Stimulated activated CD8-positive, alpha-beta memory T cell treated with anti-CD3 and anti-CD28 coated beads, Interleukin-12 subunit alpha, Interleukin-12 subunit beta, amount 100 ng/mL, for 24 hours (primary cell): ENCODE measurements around the gene ATP5MC3.
"Not testable (repeated sequence)": the region's sequence is repeated elsewhere in the genome, so short reads cannot be mapped to it uniquely, and the experiment has no call there.

Experiments
- DNase-seq: peaks from one replicate; pipeline ENCODE4 v3.0.0-alpha.2; 2020; ENCODE audit errors: extremely low read depth

Gene ATP5MC3

GRCh38 chr2:175181104-175181876, at the start of gene ATP5MC3:
Gene ATP5MC3, minus strand, starts transcription at chr2:175181710. Its CDS starts 317 bp downstream, at chr2:175181393.
- peak; percentile 74 for DNase-seq

GRCh38 chr2:175228601-175229000, 47.1 kb upstream of the ATP5MC3 start:
- DNase-seq = not testable (repeated sequence)

DNA sequence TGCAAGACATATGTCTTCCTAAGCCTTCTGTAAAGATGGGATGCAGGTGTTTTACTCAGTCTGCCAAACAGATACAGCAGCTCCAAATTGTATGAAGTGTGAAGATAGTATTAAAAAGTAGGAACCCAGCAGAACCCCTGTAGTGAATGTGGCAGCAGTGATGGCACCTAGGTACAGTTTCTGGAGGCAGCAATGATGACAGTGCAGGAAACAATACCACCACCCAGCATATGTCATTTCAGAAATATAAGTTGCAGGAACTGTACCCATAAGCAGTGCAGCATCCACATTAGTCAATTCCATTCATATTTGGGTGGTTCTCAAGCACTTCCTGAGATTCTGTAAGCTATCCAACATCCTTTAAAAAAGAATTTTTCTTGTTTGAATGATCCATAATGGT, 46.7 kb upstream of the ATP5MC3 start:
- no peak for DNase-seq

DNA sequence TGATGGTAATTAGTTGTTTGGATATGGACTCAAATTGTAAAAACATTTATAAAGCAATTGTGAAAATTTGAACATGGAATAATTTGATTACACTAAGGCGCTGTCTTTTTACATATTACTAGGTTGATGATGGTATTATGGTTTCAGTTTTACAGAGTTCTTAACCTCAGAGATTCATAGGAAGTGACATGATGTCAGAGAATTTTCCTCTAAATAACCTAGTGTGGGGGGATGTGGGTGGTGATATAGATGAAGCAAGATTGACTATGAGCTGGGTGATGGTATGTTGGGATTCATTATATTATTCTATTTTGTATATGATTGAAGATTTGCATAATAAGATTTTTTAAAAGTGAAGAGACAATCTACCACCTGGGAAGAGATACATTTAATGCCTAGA, 45.9 kb upstream of the ATP5MC3 start:
- no peak for DNase-seq

GRCh38 chr2:175220075-175220474, 38.6 kb upstream of the ATP5MC3 start:
- no peak for DNase-seq

DNA sequence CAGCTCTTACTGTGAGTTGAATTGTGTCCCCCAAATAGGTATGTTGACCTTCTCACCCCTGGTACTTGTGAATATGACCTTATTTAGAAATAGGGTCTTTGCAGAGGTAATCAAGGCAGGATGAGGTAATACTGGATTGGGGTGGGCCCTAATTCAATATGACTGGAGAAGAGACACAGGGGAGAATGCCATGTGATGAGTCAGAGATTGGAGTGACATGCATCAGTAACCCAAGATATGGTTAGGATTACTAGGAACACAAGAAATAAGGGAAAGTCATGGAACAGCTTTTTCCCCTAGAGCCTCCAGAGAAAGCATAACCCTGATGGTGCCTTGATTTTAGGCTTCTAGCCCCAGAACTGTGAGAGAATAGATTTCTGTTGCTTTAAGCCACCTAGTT, 37.0 kb upstream of the ATP5MC3 start:
- DNase-seq = no peak

DNA sequence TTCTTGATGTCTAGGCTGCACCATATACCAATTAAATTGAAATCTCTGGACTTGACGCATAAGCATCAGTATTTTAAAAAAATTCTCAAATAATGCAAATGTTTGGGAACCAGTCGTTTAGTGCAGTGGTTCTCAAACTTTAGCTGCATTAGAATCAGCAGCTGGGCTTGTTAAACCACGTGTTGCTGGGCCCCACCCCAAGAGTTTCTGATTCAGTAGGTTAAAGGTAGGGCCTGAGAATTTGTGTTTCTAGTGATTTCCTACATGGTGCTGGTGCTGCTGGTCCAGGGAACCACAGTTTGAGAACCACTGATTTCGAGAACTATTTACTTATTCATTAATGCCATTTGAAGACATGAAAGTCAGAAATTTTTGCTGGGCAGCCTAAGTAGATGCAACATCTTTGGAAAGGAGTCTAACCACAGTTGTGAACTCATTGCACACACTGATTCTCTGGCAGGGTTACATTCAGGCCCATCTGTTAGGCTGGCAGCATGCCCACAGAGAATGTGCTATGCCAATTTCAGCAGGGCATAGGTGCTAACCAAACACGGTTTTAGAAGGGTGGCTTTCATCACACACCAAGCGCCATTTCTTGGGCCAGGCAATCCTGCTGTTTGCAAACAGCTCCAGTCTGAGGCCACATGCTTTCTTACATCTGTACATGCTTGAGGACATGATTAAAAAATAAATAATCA, 26.4 kb upstream of the ATP5MC3 start:
- DNase-seq = no peak

DNA sequence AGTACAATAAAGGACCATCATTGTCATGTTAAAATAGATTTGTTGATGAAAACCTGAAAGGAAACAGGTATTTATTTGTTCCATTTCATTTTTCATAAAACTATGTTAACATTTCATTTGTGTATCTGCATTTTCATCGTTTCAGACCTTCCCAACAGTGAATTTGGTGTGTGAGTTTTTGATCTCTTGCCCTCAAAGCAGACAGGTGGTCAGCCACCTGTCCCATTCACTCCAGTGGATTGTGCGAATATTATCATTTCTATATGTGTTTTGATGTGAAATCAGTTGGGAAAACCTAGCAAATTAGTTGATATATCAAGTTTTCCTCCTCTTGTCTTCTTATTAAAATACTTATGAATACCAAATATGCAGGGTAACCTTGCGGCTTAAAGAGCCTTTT, 25.4 kb upstream of the ATP5MC3 start:
- DNase-seq = no peak

- DNase-seq = no peak
Measured at GRCh38 chr2:175205523-175205922, 24.0 kb upstream of the ATP5MC3 start.

- no peak for DNase-seq
Measured at GRCh38 chr2:175203621-175204496, 22.3 kb upstream of the ATP5MC3 start.

DNA sequence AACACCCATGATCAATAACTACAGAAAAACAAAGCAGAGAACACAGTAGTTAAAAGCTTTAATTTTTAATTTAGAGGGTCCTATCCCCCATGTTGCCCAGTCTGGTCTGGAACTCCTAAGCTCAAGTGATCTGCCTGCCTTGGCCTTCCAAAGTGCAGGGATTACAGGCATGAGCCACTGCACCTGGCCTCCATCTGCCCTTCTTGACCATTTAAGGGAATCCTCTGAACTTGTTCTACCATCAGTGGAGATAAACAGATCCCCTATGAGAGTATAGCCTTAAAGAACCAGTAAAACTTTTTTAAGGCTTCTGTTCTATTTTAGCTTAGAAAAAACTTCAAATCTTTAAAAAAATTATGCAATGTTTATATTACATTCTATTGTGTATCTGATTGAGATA, 13.5 kb upstream of the ATP5MC3 start:
- no peak for DNase-seq

- DNase-seq = no peak
Measured at GRCh38 chr2:175188761-175189160, 7.3 kb upstream of the ATP5MC3 start.

- no peak for DNase-seq
Measured at GRCh38 chr2:175187378-175187777, 5.9 kb upstream of the ATP5MC3 start.

- DNase-seq = no peak
Measured at GRCh38 chr2:175183674-175184073, 2.2 kb upstream of the ATP5MC3 start.

DNA sequence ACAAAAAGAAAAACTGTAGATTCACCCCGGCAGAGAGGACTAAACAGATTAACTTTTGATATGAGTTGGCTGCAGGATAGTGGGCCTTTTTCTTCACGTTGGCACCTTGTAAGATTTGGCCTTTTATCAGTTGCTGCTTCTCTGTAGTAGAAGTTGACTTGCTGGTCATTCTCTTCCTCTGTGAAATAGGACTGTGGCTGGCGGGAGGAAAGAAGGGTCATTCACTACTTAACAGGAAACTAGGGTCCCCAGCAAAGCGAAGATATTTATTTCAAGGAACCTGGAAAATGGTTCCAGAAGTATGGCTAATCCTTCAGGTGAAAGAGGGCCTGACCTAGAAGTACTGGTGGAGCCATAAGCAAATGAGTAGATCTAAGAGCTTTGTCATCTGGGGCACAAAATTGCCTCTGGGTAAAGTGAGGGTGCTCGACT, 383 bp upstream of the ATP5MC3 start:
- no peak for DNase-seq

GRCh38 chr2:175180701-175181103, 808 bp downstream of the ATP5MC3 start:
- DNase-seq = no peak

GRCh38 chr2:175176624-175177023, 4.9 kb downstream of the ATP5MC3 start:
- DNase-seq = no peak

DNA sequence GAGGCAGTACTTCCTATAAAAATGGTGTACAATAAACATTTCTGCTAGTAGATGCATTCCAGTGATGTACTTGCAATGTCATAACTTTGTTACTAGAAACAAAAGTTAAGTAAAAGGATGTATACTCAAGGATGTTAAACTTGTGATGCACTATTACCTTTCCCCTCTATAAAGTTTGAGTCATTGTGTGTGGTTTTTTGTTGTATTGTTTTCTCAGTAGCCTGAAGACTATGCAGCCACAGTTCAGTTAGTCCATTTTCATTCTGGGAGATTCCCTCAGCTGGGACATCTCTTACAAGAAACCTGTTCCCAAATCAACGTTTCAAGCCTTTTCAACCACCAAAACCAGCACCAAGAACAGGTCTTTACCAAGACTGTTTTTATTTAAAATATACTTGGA, 5.6 kb downstream of the ATP5MC3 start:
- DNase-seq = no peak

- DNase-seq = no peak
Measured at GRCh38 chr2:175175320-175175719, 6.2 kb downstream of the ATP5MC3 start.

DNA sequence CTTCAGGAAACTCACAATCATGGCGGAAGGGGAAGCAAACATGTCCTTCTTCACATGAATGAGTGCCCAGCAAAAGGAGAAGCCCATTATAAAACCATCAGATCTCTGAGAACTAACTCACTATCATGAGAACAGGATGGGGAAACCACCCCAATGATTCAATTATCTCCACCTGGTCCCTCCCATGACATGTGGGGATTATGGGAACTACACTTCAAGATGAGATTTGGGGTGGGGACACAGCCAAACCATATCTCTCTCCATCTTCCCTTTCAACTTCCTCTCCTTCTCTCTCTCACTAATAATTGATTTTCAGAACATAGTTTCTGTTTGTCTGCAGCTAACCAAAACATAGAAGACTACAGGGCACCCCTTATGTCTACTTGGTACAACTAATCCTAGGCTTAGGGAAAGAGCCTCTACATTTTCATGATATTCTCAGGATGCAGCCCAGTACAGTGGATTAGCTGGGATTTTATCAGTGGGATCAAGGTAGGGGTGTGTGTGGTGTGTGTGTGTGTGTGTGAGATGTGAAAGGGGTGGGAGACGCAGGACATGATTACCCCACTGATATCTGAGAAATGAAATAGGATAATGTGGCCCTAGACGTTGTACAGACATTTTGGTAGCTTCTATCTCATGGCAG, 10.7 kb downstream of the ATP5MC3 start:
- DNase-seq = no peak

DNA sequence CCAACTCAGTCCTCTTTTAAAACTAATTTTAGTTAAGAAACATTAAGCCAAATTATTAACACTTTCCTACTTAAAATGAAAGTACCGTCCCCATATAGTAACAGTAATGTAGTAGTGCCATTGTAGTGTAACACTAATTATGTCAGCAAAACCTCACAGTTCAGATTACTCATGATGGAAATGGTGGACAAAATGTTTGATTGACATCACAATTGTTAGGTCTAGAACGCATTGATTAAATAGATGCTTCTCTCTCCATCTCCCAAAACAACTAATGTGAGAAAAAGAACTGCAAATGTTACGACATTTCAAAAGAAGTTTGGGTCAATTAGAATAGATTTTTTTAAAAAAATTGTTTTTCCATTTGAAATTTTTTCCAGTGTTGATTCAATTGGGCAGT, 12.3 kb downstream of the ATP5MC3 start:
- no peak for DNase-seq

GRCh38 chr2:175168564-175168945, 13.0 kb downstream of the ATP5MC3 start:
- no peak for DNase-seq
